HG03066 (cell line): ENCODE results near the gene PMCH.
A peak's percentile ranks its signal among the peaks of the same experiment; 100 is the strongest.
"Not testable (repeated sequence)": the region's sequence is repeated elsewhere in the genome, so short reads cannot be mapped to it uniquely, and the experiment has no call there.

Experiments used
- ATAC-seq: cut with Tn5 transposase; IDR thresholded peaks from one replicate; pipeline ENCODE4 v1.9.1; 2021; ENCODE audit warnings: low read depth; ENCODE audit not compliant: unreplicated experiment

The PMCH gene, protein sequence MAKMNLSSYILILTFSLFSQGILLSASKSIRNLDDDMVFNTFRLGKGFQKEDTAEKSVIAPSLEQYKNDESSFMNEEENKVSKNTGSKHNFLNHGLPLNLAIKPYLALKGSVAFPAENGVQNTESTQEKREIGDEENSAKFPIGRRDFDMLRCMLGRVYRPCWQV

DNA sequence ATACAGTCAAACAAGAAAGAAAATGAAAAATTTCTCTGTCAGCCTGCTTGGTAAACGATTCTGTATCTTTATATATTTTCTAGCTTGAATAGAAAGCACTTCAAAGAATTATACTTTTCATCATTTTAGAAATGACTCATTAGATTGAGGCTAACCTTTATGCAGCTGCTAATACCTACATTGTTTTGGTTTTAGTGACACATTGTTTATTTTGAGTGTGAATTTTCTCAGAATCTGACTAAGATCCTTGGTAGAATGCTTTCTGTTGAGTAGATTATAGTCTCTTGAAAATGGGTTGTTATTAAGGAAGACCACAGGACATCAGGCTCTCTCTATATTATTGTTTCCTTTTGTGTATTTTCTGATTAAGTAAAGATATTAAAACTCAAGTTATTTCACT lies at the start of gene PMCH:
PMCH (minus strand) TSS at position 45 of the 400 bp plus-strand sequence. CDS start 63 bp downstream, outside the sequence.
- ATAC-seq: peak; percentile 55

DNA sequence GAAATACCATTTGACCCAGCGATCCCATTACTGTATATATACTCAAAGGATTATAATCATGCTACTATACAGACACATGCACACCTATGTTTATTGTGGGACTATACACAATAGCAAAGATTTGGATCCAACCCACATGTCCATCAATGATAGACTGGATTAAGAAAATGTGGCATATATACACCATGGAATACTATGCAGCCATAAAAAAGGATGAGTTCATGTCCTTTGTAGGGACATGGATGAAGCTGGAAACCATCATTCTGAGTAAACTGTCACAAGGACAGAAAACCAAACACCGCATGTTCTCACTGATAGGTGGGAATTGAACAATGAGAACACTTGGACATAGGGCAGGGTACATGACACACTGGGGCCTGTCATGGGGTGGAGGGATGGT lies 43.2 kb upstream of the PMCH start:
- ATAC-seq: not testable (repeated sequence)

DNA sequence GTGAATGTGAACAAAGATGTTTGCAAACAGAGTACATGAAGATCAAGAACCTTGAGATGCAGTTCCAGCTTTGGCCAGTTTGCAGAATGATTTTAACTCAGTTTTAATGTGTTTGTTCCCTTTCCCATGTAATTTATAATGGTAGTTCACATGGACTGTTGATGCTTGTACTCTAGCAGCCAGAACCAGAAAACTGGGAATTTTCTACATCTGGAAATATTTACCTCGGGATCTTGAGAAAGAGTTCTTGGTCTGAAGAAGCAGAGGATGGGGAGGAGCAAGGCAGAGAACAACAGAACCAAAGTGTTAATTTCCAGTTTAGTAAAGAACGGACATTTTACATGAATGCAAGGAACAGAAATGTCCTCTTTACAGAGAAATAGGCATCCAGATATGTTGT lies 37.0 kb upstream of the PMCH start:
- no peak for ATAC-seq

DNA sequence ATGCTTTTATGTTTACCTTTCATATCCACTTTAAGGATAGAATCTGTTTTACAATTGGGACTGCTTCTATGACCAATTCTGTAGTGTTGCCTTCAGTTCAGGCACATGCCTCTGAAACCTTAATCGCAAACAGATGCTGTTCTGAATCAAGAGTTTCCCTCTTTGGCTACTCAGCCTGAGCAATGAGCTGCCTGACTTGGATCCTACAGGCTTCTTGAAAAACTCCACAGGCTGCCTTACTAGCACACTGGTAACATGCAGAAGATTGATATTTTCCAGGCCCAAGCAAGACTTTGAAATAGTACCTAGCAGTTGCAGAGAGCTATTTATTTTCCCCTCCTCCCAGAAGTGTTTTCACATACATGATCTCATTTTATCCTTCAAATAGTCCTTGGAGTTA lies 34.8 kb upstream of the PMCH start:
- no peak for ATAC-seq

DNA sequence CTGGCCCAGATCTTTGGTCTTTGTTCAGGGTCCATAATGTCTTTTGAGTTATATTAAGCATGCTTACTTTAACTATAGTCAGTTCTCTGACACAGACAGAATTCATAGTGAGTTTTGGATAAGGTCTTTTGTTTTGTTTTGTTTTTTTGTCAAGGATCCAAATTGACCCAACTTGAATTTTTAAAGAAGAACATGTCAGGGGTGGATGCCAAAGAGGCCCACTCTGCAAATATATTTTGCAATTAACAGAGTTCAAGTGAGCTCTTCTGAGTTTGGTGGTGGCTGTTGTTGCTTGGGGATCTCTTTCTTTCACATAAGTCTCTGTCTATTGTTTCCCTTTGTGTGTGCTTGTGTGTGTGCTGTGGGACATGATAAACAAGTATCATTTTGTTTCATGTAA lies 34.4 kb upstream of the PMCH start:
- no peak for ATAC-seq

DNA sequence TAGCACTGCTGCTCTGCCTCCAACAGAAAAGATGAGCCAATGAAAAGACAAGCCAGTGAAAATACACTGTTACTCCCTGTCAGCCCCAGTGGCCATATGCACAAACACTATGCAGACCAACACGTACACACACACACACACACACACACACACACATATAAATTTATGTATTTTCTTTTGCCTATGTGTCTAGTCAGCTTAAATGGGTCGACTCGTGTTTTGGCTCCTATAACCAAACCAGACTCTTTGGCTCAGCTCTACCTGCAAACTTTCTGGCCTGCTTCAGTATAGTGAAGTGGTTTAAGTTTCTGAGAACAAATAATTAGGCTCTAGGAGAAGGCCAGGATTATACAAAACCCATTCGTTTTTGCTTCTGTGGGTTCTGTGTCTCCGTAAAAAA lies 30.3 kb upstream of the PMCH start:
- ATAC-seq: no peak

DNA sequence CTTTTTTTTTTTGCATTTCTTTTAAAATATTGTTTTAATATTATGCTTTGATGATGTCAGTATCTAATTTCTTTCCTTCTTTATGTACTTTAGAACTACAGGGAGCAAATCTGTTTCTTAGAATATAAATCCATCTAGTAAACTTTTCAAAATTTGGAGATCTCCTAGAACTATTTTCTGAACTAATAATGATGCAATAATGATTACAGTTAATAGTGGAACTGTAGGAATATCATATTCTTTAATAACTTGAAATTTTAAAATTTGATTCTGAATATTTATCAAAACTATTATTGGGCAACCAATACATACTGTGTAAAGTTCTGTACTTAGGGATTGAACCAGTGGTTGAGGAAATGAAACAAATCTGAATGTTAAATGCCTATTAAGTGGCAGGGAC lies 23.1 kb upstream of the PMCH start:
- no peak for ATAC-seq

DNA sequence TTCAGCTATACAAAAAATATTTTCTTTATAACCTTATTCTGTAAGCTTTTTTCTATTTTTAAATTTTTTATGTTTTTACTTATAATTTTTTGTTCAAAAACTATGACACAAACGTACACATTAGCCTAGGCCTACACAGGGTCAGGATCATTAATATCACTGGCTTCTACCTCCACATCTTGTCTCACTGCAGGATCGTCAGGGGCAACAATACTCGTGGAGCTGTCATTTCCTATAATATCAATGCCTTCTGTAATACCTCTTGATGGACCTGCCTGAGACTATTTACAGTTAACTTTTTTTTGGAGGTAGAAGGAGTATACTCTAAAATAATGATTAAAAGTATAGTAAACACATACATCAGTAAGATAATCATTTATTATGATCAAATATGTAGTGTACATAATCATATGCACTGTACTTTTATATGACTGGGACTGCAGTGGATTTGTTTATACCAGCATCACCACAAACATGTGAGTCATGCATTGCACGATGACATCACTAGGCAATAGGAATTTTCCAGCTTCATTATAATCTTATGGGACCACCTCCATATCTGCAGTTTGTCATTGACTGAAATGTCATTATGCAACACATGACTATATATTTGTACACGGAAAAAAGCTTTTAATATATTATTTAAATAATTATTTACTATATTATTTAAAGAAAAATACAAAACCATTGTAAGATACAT lies 18.5 kb upstream of the PMCH start:
- ATAC-seq: no peak

DNA sequence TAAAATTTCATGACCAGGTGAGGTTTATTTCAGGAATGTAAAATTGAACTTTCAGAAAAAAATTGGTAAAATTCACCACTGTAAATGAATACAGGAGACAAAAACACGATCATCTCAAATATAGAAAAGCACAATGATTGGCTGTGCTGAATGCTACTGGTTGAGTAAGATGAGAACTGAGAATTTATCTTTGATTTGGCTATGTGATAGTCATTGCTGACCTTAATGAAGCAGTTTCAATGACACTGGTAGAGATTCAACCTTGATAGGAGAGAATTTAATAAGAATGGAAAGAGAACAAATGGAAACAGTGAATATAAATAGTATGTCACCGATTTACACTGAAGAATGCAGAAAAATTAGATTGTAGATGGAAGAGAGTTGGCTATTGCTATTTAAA lies 6.4 kb upstream of the PMCH start:
- no peak for ATAC-seq

DNA sequence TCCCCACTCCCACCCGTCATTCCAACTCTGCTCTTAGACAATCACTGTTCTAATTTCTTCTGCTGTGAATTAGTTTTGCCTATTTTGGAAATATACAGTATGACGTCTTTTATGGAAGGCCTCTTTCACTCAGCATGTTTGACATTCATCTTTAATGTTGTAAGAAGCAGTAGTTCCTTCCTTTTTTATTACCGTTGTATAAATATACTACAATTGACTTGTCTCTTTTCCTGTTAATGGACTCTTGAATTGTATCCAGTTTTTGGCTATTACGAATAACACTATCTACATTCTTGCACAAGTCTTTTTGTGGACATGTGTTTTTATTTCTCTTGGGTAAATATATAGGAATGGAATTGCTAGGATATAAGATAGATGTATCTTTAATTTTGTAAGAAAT lies 4.9 kb upstream of the PMCH start:
- ATAC-seq: no peak

DNA sequence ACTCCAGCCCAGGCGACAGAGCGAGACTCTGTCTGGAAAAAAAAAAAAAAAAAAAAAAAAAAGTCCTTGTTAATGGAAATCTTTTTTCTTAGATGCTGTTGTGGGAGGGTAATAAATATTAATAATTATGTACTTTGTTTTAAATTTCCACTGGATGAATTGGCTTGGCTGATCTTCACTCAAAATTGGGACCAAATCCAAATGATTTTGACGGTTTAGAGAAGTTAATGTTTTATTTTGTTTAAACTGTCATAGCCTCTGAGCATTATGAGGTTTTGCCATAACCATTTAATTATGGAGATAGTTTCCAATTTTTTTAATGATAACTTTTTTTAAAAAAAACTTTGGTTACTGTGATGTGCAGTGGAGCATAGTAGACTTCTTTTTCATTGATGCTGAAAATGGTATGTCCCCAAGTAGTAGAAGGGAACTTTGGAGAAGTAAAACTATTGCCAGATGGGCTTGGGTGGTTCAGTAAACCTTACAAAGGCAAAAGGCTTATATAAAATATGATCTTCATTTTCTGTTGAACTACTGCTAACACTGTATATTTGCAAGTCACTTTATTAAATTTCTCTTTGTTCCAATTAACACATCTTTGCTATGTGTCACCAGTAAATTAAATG lies 3.9 kb upstream of the PMCH start:
- ATAC-seq: no peak

DNA sequence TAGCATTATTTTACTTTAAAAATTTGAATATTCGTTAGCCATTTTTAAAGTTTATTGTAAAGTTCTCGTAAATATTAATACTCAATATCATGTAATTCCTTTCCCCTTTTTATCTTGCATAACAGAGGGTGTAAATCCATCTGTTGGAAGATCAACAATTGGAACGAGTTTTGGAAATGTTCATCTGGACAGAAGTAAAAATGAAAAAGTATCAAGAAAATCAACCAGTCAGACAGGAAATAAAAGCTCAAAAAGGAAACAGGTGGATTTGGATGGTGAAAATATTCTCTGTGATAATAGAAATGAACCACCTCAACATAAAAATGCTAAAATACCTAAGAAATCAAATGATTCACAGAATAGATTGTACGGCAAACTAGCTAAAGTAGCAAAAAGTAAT lies 1.8 kb downstream of the PMCH start:
- no peak for ATAC-seq

DNA sequence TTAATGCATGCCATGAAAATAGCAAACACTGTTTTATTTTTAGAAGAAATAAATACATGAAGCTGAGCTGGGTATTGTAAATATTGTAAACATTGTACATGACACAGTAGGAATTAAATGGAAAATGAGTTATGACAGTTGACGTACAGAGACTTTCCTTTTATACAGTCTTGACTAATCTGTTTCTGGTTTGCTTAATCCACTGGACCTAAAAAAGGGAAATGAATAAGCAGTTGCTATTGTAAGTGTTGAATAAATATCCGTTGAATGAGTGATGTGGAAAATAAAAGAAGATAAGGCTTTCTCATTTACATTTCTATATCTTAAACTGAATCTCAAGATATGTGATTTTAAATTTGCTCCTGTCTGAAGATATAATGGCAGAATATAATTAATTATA lies 15.0 kb downstream of the PMCH start:
- no peak for ATAC-seq

DNA sequence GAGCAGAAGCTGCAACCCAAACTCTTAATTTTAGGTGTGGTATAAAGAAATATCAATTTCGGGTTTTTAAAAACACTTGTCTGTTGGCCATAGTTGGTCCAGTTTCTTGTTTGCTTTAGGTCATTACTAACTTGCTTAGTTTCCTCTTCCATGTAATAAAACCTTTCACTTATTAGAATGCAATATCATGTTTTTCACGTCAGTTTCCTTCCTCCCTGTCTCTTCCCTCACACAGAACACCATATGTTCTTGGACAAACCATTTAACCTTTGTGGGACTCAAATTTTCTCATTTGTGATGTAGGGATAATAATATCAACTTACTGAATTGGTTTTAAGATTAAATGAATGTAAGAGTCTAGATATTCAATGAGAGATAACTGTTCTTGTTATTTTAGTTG lies 22.9 kb downstream of the PMCH start:
- ATAC-seq: no peak

DNA sequence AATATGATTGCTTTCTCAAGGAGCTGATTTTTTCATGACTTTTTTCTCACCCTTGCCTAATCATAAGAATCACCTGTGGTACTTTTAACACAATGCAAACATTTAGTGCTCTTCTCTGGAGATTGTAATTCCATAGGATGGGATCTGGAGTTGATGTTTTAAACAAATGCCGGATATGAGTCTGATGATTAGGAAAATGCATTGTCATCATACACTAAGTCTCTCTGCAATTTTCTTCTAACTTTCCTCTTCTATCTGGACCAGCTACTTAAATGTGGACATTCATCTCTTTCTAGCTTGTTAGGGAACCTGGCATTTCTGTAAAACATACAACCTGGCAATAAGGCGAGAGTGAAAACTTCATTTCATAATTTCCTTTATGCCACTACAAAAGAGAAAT lies 23.5 kb downstream of the PMCH start:
- no peak for ATAC-seq

DNA sequence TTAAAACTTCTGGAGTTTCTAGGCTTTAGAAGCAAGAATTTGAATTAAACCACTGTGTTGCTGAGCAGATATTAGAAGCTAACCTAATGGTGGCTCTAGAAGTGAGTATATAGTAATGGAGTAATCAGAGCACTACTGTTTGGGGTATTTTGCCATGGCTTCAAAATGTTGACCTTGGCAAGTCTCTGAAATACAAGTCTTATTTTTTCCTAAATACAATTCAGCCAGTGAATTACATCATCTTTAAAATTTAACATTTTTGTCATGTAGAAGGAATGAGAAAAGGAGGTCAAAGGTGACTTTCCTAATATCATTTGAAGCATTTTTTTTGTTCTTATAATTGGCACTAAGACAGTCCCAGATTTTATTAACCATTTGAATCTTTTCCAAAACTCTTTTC lies 25.2 kb downstream of the PMCH start:
- no peak for ATAC-seq

DNA sequence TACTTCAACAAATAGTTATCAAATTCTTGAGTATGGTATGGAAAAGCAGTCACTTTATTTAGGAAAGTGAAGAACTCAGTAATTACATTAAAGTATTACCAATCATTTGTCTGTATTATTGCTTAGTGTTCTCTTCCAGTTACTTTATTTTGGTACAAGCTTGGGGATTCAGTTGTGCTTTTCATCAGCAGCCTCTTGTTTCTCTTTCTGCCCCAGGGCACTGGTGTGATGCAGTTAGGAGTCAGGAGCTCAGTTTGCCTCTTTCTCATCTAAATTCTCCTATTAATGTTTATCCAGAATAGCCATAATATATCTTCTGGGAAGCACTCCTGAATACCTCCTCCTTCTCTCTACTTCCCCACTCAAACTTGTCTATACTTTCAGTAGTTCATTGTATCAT lies 25.7 kb downstream of the PMCH start:
- ATAC-seq: no peak

DNA sequence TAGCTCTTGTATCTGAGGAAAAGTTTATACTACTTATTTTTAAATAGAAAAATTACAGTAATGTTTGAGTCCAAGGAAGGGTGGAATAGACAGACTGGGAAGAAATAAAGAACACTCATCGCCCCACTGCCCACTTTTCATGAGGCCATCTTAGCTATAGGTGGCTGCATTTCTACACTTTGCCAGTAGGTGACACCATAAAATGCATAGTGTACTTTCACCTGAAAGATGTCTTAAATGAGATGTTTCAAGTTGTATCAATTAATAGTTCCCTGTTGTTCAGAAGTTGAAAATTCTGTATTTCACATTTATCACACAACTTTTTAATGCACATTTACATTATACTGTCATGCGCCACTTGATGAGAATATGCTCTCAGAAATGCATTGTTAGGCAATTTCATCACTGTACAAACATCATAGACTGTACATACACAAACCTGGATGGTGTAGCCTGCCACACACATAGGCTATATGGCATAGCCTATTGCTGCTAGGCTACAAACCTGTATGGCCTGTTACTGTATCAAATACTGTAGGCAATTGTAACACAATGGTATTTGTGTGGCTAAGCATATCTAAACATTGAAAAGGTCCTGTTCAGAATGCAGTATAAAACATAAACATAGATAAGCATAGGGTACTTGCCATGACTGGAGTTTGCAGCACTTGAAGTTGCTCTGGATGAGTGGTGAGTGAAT lies 27.6 kb downstream of the PMCH start:
- ATAC-seq: no peak

DNA sequence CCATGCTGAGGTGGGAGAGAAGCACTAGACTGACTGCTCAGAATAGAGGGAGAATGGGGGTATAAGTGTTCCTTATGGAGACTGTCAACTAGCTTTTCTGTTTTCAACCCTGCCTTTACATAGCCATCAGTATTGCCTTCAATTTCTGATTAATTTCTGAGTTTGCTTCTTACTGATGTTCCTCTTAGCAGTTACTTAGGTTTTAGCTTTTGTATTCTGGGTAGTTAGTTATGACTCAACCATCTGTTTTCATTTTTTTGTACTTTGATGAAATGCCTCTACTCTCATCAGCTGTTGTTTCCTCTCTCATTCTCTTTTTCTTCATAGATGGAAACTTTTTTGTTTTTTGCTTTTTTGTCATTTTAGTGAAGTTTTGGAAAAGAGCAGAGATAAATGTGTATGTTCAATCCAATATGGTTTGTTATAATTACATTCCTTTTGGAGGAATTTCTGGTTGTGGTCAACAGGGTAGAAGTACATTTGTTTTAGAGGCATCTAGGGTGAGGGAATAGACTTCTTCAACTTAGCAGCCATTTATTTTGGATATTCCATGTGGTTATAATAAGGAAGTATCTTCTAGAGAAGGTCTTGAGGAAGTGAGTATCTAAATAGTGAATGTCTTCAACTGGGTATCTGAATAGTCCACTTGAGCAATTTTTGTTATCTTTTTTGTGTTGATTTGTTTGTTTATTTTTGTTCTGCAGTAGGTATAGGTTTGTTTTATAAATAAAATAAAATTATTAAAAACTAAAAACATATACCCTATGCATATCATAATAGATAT lies 29.6 kb downstream of the PMCH start:
- ATAC-seq: no peak

DNA sequence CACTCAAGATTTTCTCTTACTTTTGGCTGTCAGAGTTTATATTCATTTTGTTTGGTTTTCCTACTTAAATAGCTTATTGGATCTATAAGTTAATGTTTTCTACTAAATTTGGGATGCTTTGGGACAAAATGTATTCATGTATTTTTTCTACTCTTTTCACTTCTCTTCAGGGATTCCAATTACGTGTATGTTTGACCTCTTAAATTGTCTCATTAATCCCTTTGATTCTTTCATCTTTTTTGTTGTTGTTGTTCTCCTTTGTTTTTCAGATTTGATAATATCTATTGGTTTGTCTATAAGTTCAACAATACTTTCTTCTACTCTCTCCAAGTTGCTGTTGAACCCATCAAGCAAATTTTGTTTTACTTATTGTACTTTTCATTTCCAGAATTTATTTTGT lies 34.2 kb downstream of the PMCH start:
- no peak for ATAC-seq

DNA sequence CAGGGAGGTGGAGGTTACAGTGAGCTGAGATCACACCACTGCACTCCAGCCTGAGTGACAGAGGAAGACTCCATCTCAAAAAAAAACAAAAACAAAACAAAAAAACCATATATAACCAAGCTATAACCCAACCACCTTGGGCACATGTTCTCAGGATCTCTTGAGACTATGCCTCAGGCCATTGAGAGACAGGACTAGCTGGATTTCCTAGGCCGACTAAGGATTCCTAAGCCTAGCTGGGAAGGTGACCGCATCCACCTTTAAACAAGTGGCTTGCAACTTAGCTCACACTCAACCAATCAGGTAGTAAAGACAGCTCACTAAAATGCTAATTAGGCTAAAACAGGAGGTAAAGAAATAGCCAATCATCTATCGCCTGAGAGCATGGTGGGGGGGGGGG lies 42.4 kb downstream of the PMCH start:
- not testable (repeated sequence) for ATAC-seq
